Liver (tissue), 3 donors: ENCODE results near the gene TLL2.

Experiments
- ATF3 ChIP-seq: IDR thresholded peaks from 2 replicates; pipeline ENCODE4 v1.6.1; 2016; ENCODE audit warnings: antibody characterized with exemption
- EGR1 ChIP-seq, 2 donors: IDR thresholded peaks; 2 replicates each; pipeline ENCODE4 v1.6.1; 2016 to 2018; ENCODE audit warnings: antibody characterized with exemption in 2 of 2, low read depth in 2 of 2
- FOXA1 ChIP-seq: IDR thresholded peaks from 2 replicates; pipeline ENCODE4 v1.6.1; 2016; ENCODE audit warnings: antibody characterized with exemption
- GABPA ChIP-seq, 2 donors: IDR thresholded peaks in 1 of 2; conservative IDR thresholded peaks in 1 of 2; 2 replicates each; pipeline ENCODE4 v1.6.1; 2016; ENCODE audit warnings: antibody characterized with exemption in 2 of 2, mild to moderate bottlenecking in 1 of 2, moderate library complexity in 1 of 2
- JUND ChIP-seq, 2 donors: IDR thresholded peaks; 2 replicates each; pipeline ENCODE4 v1.6.1; 2016; ENCODE audit warnings: antibody characterized with exemption in 2 of 2
- NR2F2 ChIP-seq: IDR thresholded peaks from 2 replicates; pipeline ENCODE4 v1.6.1; 2016; ENCODE audit warnings: antibody characterized with exemption
- RAD21 ChIP-seq, 2 donors: IDR thresholded peaks; 2 replicates each; pipeline ENCODE4 v1.6.1; 2016; ENCODE audit warnings: antibody characterized with exemption in 2 of 2, mild to moderate bottlenecking in 2 of 2
- REST ChIP-seq: IDR thresholded peaks from 2 replicates; pipeline ENCODE4 v1.6.1; 2016; ENCODE audit warnings: antibody characterized with exemption, mild to moderate bottlenecking
- SP1 ChIP-seq: IDR thresholded peaks from 2 replicates; pipeline ENCODE4 v1.6.1; 2018; ENCODE audit warnings: antibody characterized with exemption, mild to moderate bottlenecking
- TAF1 ChIP-seq: conservative IDR thresholded peaks from 2 replicates; pipeline ENCODE4 v1.6.1; 2016; ENCODE audit warnings: antibody characterized with exemption, mild to moderate bottlenecking
- YY1 ChIP-seq: IDR thresholded peaks from 2 replicates; pipeline ENCODE4 v1.6.1; 2016; ENCODE audit warnings: antibody characterized with exemption, mild to moderate bottlenecking
- TF ChIP-seq, protein P1 (sequence below): fragments of 150-350 bp; IDR thresholded peaks from 2 replicates; pipeline ENCODE4 v1.5.1; 2017; ENCODE audit warnings: improper control_type of control experiment, low read depth, low read length; ENCODE audit not compliant: missing input control
- TF ChIP-seq, protein P2 (sequence below): IDR thresholded peaks from 2 replicates; pipeline ENCODE4 v1.6.1; 2016; ENCODE audit warnings: antibody characterized with exemption
- TF ChIP-seq, protein P3 (sequence below): IDR thresholded peaks from 2 replicates; pipeline ENCODE4 v1.6.1; 2016; ENCODE audit warnings: antibody characterized with exemption
- donor health status: healthy.
- donor health status: healthy.

GRCh38 chr10:96352582-96352981 is 161.1 kb downstream of the TLL2 start:
- TF ChIP-seq, protein P1, sequence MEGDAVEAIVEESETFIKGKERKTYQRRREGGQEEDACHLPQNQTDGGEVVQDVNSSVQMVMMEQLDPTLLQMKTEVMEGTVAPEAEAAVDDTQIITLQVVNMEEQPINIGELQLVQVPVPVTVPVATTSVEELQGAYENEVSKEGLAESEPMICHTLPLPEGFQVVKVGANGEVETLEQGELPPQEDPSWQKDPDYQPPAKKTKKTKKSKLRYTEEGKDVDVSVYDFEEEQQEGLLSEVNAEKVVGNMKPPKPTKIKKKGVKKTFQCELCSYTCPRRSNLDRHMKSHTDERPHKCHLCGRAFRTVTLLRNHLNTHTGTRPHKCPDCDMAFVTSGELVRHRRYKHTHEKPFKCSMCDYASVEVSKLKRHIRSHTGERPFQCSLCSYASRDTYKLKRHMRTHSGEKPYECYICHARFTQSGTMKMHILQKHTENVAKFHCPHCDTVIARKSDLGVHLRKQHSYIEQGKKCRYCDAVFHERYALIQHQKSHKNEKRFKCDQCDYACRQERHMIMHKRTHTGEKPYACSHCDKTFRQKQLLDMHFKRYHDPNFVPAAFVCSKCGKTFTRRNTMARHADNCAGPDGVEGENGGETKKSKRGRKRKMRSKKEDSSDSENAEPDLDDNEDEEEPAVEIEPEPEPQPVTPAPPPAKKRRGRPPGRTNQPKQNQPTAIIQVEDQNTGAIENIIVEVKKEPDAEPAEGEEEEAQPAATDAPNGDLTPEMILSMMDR = no peak
- TF ChIP-seq GABPA (IDR thresholded peaks at IDR 0.05 in 1 of 2, conservative IDR thresholded peaks at IDR 0.05 in 1 of 2) (no peak), SP1 (no peak), YY1 (no peak), NR2F2 (no peak), REST (no peak), JUND (IDR thresholded peaks at IDR 0.05) (no peak), RAD21 (IDR thresholded peaks at IDR 0.05) (no peak), TAF1 (no peak), ATF3 (no peak), FOXA1 (no peak), EGR1 (IDR thresholded peaks at IDR 0.05; ENCODE audit: low read depth in 2 of 2) (no peak)
- TF ChIP-seq, protein P2, sequence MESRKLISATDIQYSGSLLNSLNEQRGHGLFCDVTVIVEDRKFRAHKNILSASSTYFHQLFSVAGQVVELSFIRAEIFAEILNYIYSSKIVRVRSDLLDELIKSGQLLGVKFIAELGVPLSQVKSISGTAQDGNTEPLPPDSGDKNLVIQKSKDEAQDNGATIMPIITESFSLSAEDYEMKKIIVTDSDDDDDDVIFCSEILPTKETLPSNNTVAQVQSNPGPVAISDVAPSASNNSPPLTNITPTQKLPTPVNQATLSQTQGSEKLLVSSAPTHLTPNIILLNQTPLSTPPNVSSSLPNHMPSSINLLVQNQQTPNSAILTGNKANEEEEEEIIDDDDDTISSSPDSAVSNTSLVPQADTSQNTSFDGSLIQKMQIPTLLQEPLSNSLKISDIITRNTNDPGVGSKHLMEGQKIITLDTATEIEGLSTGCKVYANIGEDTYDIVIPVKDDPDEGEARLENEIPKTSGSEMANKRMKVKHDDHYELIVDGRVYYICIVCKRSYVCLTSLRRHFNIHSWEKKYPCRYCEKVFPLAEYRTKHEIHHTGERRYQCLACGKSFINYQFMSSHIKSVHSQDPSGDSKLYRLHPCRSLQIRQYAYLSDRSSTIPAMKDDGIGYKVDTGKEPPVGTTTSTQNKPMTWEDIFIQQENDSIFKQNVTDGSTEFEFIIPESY = no peak
- TF ChIP-seq, protein P3, sequence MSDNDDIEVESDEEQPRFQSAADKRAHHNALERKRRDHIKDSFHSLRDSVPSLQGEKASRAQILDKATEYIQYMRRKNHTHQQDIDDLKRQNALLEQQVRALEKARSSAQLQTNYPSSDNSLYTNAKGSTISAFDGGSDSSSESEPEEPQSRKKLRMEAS = no peak
